ENCODE measurements around the gene SLC24A3. TPM values are rescaled to one million over a fixed set of nuclear protein-coding genes. Genes with fewer than 3 reads are reported as not detected.

Gene SLC24A3
- total RNA-seq, 1 experiment from 2014 or later = 46.0 TPM

DNA sequence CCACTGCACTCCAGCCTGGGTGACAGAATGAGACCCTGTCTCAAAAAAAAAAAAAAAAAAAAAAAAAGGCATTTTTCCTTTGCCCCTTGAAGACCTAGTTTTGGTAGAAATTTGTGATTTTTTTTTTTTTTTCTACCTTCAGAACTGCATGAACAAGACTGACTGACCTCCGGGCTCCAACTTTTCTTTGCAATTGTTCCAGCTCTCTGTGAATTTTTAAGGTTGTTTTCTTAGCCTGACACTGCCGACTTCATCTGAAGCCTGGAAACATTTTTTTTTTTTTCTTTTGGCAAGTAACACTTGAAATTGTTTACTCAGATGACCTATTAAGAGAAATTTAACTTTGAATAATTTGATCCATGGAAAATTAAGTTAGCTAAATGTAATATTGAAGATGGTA is 73.0 kb downstream of the SLC24A3 start:
- ChIA-PET CTCF (no interaction called here), POLR2A (ENCODE audit: low non-redundant PET) (no interaction called here)
- Histone ChIP-seq H3K4me1 (ENCODE audit: insufficient read depth, low read length, poor library complexity, severe bottlenecking) (peaks cover 36% of the 10 kb centered on the region), H3K27ac (ENCODE audit: low read depth, low read length, poor library complexity, severe bottlenecking) (no peak overlapping the region), H3K4me3 (ENCODE audit: low read depth, low read length, poor library complexity, severe bottlenecking) (no peak overlapping the region), H3K9me3 (ENCODE audit: low read depth, low read length, poor library complexity, severe bottlenecking) (no peaks in the 10 kb centered on the region), H3K27me3 (replicated peaks; ENCODE audit: insufficient read depth, low read depth, low read length, poor library complexity) (no peaks in the 10 kb centered on the region), H3K36me3 (ENCODE audit: insufficient read depth, low read length, poor library complexity, severe bottlenecking) (peaks cover 39% of the 10 kb centered on the region)
- TF ChIP-seq EZH2 (IDR thresholded peaks at IDR 0.05; ENCODE audit: borderline replicate concordance, low read depth, low read length, poor library complexity, severe bottlenecking) = no peak
- TF ChIP-seq, protein P1, sequence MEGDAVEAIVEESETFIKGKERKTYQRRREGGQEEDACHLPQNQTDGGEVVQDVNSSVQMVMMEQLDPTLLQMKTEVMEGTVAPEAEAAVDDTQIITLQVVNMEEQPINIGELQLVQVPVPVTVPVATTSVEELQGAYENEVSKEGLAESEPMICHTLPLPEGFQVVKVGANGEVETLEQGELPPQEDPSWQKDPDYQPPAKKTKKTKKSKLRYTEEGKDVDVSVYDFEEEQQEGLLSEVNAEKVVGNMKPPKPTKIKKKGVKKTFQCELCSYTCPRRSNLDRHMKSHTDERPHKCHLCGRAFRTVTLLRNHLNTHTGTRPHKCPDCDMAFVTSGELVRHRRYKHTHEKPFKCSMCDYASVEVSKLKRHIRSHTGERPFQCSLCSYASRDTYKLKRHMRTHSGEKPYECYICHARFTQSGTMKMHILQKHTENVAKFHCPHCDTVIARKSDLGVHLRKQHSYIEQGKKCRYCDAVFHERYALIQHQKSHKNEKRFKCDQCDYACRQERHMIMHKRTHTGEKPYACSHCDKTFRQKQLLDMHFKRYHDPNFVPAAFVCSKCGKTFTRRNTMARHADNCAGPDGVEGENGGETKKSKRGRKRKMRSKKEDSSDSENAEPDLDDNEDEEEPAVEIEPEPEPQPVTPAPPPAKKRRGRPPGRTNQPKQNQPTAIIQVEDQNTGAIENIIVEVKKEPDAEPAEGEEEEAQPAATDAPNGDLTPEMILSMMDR (conservative IDR thresholded peaks at IDR 0.05; ENCODE audit: low read depth, low read length) = no peak
- intact Hi-C loops (cut with micrococcal nuclease; ENCODE audit: unreplicated experiment) = no loop called here
- no peak for DNase-seq (ENCODE audit: low spot score)
- BruUV-seq (replicated peaks) = no TSS peak

GRCh38 chr20:19288061-19288460 is 75.6 kb downstream of the SLC24A3 start:
- TF ChIP-seq, protein P1 (conservative IDR thresholded peaks at IDR 0.05; ENCODE audit: low read depth, low read length) = no peak
- TF ChIP-seq EZH2 (IDR thresholded peaks at IDR 0.05; ENCODE audit: borderline replicate concordance, low read depth, low read length, poor library complexity, severe bottlenecking) = no peak
- Histone ChIP-seq H3K4me1 (ENCODE audit: insufficient read depth, low read length, poor library complexity, severe bottlenecking) (peaks cover 36% of the 10 kb centered on the region), H3K4me3 (ENCODE audit: low read depth, low read length, poor library complexity, severe bottlenecking) (no peak overlapping the region), H3K9me3 (ENCODE audit: low read depth, low read length, poor library complexity, severe bottlenecking) (no peaks in the 10 kb centered on the region), H3K27me3 (replicated peaks; ENCODE audit: insufficient read depth, low read depth, low read length, poor library complexity) (no peaks in the 10 kb centered on the region), H3K36me3 (ENCODE audit: insufficient read depth, low read length, poor library complexity, severe bottlenecking) (peaks cover 19% of the 10 kb centered on the region), H3K27ac (ENCODE audit: low read depth, low read length, poor library complexity, severe bottlenecking) (peak overlapping the region; percentile 3)
- no TSS peak for BruUV-seq (replicated peaks)
- intact Hi-C loops (cut with micrococcal nuclease; ENCODE audit: unreplicated experiment) = no loop called here
- DNase-seq (ENCODE audit: low spot score) = no peak
- POLR2A ChIA-PET (ENCODE audit: low non-redundant PET) = no interaction called here
- CTCF ChIA-PET = no interaction called here

GRCh38 chr20:19288636-19289035 is 76.2 kb downstream of the SLC24A3 start:
- H3K4me3 ChIP-seq (ENCODE audit: low read depth, low read length, poor library complexity, severe bottlenecking) = no peak overlapping the region
- ChIA-PET CTCF (no interaction called here), POLR2A (ENCODE audit: low non-redundant PET) (no interaction called here)
- intact Hi-C loops (cut with micrococcal nuclease; ENCODE audit: unreplicated experiment) = no loop called here
- H3K9me3 ChIP-seq (ENCODE audit: low read depth, low read length, poor library complexity, severe bottlenecking) = no peaks in the 10 kb centered on the region
- BruUV-seq (replicated peaks) = no TSS peak
- H3K27ac ChIP-seq (ENCODE audit: low read depth, low read length, poor library complexity, severe bottlenecking) = peak overlapping the region; percentile 3
- no peak for DNase-seq (ENCODE audit: low spot score)
- no peak for TF ChIP-seq EZH2 (IDR thresholded peaks at IDR 0.05; ENCODE audit: borderline replicate concordance, low read depth, low read length, poor library complexity, severe bottlenecking)
- TF ChIP-seq, protein P1 (conservative IDR thresholded peaks at IDR 0.05; ENCODE audit: low read depth, low read length) = no peak
- peaks cover 14% of the 10 kb centered on the region for H3K36me3 ChIP-seq (ENCODE audit: insufficient read depth, low read length, poor library complexity, severe bottlenecking)
- no peaks in the 10 kb centered on the region for H3K27me3 ChIP-seq (replicated peaks; ENCODE audit: insufficient read depth, low read depth, low read length, poor library complexity)
- peaks cover 34% of the 10 kb centered on the region for H3K4me1 ChIP-seq (ENCODE audit: insufficient read depth, low read length, poor library complexity, severe bottlenecking)
